Activated effector memory CD4-positive, alpha-beta T cell treated with Interleukin-2 at 50 U/mL for 16 hours (primary cell): ENCODE results near the gene GOLGA8T.
"Not testable (repeated sequence)": the region's sequence is repeated elsewhere in the genome, so short reads cannot be mapped to it uniquely, and the experiment has no call there.

Experiments
- DNase-seq: peaks from one replicate; pipeline ENCODE4 v3.0.0-alpha.2; 2020

Gene GOLGA8T, protein sequence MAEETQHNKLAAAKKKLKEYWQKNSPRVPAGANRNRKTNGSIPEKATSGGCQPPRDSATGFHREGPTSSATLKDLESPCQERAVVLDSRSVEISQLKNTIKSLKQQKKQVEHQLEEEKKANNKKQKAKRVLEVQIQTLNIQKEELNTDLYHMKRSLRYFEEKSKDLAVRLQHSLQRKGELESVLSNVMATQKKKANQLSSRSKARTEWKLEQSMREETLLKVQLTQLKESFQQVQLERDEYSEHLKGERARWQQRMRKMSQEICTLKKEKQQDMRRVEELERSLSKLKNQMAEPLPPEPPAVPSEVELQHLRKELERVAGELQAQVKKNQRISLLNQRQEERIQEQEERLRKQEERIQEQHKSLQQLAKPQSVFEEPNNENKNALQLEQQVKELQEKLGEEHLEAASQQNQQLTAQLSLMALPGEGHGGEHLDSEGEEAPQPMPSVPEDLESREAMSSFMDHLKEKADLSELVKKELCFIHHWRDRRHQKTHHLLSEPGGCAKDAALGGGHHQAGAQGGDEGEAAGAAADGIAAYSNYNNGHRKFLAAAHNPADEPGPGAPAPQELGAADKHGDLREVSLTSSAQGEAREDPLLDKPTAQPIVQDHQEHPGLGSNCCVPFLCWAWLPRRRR

DNA sequence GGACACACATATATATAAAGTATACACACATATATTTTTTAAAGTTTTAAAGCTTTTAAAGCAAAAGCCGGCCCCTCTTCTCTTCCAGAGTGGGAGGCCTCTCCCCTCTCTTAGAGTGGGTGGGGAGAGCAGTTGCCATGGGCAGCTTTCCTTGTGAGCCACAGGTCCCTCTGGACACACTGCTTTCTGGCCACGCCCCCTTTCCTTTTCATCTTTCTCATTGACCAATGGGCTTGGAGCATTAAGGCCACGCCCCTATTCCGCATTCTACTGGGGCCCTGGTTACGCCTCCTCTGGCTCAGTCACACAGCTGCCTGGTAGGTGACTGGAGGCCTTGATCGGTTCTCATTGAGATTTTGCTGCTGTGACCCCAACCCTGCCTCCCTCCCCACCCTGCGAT, at the start of gene GOLGA8T:
TSS of gene GOLGA8T (plus strand) at position 301 of the 400 bp plus-strand sequence. CDS start at position 399, 98 bp downstream.
- DNase-seq = not testable (repeated sequence)

DNA sequence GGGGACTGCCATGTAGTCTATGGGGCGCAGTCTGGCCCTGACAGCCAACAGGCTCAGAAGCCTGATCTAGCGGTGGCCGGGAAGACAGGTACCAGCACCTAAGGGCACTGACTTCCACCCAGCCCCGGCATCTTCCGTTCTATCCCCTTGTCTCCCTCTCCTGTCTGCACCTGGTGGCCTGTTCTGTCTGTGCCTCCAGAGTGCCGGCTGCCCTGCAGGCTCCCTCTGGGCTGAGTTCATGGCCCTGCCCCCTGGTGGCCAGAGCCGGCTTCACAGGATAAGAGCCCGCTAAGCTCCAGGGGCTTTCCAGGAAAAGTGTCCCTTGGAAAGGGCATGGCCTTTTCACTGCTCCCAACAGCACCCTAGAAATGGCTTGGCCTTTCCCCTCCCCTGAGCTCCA, 37.0 kb upstream of the GOLGA8T start:
- not testable (repeated sequence) for DNase-seq

DNA sequence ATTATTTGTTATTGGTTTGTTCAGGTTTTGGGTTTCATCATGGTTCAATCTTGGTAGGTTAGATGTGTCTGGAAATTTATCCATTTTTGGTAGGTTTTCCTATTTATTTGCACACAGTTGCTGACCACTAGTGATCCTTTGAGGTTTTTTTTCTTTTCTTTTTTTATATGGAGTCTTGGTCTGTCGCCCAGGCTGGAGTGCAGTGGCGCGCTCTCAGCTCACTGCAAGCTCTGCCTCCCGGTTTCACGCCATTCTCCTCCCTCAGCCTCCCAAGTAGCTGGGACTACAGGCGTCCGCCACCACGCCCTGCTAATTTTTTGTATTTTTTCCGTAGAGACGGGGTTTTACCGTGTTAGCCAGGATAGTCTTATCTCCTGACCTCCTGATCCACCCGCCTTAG, 32.0 kb upstream of the GOLGA8T start:
- DNase-seq = not testable (repeated sequence)

DNA sequence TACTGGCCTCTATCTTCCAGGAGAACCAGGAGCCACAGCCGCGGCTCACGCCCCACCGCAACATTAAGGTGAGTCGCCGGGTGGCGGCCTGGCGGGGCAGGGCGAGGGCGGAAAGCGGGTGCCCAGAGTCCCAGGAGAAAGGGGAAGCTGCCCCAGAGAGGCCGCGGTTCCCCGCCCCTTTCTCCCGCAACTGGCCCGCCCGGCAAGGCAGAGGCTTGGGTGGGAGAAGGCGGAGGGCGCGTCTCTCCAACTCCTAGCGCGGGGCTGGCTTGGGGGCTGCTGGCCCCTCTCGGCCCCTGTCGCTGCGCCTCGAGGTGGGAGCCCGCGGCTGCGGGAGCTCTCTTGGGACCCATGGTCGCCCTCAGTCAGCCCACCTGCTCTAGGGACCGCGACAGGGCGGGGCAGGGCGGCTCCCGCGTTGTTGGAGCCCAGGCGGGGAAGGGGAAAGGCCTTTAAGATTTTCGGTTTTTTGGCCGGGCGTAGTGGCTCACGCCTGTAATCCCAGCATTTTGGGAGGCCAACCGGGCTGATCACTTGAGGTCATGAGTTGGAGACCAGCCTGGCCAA, 30.8 kb upstream of the GOLGA8T start:
- DNase-seq = not testable (repeated sequence)

DNA sequence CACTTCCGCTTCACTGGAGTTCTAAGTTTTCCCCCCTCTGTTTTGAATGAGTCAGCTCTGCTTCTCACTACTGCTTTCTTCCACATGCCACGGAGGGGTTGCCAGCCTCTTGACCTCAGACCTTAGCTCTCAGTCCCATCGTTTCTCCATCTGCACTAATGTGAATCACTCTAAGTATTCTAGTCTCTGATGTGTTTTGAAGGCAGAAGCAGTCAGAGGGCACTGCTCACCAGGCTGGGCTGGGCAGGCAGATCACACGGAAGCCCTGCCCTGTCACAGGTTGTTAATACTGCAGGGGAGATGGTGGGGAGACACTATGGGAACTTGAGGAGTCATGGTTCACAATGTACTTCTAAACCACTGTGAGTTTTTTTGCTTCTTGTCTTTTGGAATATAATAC, 24.3 kb upstream of the GOLGA8T start:
- not testable (repeated sequence) for DNase-seq

DNA sequence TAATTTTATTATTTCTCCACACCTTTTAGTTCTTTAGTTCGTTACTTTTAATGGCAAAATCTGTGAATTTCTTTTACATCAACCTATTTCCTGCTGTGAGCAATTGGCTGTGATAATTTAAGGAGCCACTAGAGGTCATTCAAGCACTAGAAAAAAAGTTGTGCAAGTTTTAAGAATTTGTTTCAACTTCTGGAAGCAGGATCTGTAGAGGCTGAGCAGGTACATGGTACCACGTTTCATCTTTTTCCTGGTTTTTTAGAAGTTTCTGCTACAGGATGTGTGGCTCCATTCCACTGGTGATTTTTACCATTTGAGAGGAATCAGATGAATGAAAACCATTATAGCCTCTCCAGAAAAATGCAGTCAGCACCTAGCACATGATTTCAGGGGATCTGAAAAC, 4.8 kb upstream of the GOLGA8T start:
- DNase-seq = not testable (repeated sequence)

DNA sequence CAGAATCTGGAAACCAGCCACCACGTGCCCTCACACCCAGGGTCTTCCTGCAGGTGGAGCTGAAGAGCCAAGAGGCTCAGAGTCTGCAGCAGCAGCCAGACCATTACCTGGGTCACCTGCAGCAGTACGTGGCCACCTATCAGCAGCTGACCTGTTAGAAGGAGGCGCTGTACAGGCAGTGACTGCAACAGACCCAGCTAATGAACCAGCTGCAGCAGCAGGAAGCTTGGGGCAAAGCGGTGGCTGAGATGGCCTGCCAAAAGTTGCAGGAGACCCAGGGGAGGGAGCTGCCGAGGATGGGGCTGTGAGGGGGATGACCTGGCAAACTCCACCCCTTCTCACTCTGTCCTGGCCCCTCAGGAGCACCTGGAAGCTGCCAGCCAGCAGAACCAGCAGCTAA, 8.4 kb downstream of the GOLGA8T start:
- not testable (repeated sequence) for DNase-seq

DNA sequence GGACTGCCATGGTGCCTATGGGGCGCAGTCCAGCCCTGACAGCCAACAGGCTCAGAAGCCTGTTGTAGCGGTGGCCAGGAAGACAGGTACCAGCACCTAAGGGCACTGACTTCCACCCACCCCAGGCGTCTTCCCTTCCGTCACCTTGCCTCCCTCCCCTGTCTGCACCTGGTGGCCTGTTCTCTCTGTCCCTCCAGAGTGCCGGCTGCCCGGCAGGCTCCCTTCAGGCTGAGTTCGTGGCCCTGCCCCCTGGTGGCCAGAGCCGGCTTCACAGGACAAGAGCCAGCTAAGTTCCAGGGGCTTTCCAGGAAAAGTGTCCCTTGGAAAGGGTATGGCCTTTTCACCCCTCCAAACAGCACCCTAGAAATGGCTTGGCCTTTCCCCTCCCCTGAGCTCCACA, 15.0 kb downstream of the GOLGA8T start:
- DNase-seq = not testable (repeated sequence)

DNA sequence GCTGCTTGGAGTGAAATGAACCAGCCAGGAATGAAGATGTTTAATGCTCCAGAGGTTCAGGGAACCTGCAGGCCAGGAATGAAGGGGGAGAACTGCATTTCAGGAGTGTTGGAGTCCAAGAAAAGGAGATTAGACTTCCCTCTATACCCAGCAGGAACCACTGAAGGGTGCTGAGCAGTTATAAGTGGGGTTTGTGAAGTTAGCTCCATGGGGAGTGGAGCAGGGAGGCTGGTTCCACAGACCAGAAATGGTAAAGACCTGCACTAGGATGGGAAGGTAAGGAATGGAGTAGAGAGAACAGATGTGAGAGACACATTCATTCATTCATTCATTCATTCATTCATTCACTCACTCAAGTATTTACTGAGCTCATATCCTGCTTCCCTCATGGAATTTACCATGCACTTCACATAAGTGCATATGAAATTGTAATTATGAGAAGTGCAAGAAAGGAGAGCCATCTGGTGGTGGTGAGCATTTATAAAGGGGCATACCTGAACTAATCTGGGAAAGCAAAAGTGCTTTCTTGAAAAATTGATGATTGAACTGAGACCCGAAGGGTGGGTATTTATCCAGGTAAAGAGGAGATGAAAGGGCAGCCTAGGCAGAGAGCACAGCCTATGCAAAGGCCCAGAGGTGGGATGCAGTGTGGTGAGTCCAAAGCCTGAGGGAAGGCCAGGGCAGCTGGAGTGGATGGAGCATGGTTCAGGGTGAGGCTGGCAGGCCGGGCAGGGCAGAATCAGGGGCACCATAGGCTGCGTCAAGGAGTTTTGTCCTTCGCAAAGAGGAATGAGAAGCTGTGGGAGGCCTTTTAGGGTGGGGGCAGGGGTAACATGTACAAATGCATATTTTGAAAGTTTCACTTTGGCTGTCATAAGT, 27.9 kb downstream of the GOLGA8T start:
- DNase-seq = not testable (repeated sequence)

DNA sequence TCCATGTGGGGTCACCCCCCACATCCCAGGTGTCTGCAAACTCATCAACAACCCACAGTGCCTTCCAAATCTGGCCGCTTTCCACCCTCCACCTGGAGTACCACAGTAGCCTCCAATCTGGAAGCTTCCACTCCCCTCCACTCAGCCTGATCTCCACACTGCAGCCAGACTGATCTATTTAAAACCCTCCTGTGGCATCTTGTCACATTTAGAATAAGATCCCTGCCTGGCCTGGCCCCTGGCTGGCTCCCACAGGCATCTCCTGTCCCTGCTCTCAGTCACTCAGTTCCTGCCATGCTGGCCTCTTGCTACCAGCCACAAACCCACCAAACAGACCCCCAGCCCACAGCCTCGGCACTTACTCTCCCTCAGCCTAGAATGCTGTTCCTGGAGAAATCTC, 28.9 kb downstream of the GOLGA8T start:
- DNase-seq = not testable (repeated sequence)

DNA sequence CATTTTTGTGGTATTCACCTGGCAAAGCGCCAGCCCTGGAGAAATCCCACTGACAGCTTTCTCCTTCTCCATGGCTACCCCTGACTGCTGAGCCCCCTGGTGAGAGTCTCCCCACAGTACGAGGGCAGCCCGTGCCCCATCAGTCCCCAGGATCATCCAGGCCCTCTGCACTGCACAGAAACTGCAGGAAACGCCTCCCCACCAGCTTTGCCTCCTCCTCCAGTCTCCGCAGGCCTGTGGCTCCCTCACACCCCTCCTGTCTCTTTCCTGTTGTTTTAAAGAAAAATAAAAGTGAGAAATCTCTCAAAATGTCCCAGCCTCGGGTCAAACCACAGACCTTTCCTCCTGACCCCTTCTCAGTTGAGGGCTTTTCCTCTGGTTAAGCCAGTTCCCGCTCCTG, 29.4 kb downstream of the GOLGA8T start:
- DNase-seq = not testable (repeated sequence)

DNA sequence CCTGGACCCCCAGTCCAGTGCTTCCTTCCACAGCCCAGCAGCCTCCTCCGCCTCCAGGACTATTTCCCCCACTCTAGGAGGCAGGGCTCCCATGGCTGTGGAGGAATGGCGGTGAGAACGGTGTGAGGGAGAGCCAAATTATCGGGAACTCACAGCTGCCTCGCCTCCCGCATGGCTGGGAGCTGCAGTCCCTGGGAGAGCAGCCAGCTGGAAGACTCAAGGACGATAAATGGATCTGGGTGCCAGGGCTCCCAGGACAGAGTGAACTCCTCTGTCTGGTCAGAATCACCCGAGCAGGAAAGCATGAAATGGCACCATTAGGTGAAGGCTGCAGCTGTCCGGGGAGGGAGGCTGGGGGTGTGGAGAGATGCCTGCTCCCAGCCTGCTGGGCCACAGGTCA, 32.6 kb downstream of the GOLGA8T start:
- not testable (repeated sequence) for DNase-seq

DNA sequence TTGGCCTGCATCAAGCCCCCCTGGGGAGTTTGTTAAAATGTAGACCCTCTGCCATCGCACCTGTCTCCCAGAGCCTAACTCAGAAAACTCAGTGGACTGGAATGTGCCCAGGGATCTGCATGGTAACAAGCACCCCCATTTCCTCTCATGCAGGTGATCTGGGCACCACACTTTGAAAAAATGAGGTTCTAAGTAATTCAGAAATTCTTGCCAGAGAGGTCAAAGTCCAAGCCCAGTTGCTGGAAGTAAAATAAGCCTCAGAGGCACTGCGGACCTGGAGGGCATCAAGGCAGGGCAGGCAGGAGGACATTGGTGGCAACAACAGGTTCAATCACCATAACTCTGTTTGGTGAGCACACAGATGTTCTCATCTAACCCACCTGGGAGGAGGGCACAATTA, 33.0 kb downstream of the GOLGA8T start:
- DNase-seq = not testable (repeated sequence)

DNA sequence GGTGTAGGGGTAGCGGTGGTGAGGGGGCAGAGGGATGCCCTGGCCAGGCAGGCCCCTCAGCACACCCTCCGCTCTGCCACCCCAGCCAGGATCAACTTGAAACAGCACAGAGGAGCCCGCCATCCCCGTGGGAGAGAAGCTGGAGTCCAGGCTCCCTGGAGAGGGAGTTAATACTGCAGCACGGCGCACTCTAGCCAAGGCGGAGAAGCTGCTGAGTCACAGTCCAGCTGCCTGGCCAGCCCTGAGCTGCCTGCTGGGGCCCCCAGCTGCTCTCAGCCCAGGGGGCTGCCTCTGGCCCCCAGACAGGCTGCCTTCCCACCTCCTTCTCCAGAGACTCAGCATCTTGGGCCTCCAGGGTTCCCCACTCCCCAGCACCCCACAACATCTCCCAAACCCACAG, 36.6 kb downstream of the GOLGA8T start:
- DNase-seq = not testable (repeated sequence)

DNA sequence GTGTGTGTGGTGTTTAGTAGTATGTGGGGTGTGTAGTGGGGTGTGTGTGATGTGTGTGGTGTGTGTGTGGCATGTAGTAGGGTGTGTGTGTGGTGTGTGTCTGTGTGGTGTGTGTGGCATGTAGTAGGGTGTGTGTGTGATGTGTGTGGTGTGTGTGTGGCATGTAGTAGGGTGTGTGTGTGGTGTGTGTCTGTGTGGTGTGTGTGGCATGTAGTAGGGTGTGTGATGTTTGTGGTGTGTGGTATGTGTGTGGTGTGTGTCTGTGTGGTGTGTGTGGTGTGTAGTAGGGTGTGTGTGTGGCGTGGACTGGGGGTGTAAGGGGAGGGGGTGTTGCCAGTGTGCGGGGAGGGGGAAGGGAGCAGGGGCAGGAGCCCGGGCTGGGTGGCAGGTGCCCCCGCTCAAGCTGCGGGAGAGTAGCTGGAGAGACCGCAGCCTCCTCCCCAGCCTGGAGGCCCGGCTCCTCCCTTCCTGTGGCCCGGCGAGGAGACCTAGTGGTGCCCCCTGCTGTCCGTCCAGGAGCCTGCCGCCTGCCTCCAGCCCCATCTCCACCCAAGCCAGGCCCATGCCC, 38.3 kb downstream of the GOLGA8T start:
- peak; percentile 75 for DNase-seq

DNA sequence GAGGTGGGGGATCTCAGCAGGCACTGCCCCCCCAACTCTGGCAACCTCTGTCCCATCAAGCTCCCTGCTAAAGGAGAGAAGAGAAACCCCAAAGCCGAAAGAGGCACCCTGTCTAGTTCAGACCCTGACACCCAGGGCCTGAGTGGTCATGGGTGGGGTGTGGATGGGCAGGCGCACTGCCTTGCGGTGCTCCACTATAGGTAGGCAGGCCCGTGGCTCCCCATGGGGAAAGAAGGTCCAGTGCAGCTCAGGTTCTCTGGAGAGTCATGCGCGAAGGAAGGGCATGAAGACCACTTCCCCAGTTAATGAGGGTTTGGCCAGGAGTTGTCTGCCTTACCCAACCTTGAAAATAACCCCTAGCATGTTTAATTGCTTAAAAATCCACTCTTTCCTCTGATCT, 40.4 kb downstream of the GOLGA8T start:
- DNase-seq = not testable (repeated sequence)

DNA sequence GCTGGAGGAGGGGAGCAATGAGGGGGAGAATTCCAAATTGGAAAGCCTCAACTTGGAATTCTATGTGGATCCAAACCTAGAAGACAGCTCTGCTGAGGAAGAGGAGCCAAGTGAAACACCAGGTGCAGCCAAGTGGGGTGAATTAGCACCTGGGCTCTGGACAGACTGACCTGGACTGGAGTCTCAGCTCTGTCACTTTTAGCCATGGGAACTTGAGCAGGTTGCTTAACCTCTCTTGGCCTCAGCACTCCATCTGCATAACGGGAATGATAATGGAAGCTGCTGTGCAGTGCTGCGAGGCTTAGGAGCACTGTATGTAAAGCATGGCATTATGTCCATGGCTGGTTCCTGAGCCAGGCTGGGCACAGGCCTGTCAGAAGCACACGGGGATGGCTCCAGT, 41.8 kb downstream of the GOLGA8T start:
- not testable (repeated sequence) for DNase-seq

DNA sequence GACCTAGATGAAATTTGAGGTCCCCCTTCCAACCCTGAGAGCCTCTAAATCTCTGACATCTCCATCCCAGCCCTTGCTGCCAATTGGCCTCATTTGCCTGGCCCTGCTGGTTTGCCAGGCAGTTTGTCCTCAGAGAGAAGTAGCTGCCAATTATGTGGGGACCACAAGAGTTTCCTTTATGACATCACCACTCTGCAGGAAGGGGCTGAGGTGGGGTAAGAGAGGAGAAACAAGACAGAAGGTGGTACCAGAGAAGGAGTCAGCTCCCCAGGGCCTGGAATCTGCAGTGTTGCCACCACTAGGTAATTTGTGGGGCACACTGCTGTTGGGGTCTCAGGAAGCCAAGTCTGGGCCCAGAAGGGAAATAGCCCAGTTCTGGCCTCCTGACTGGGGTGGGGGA, 45.0 kb downstream of the GOLGA8T start:
- DNase-seq = not testable (repeated sequence)

DNA sequence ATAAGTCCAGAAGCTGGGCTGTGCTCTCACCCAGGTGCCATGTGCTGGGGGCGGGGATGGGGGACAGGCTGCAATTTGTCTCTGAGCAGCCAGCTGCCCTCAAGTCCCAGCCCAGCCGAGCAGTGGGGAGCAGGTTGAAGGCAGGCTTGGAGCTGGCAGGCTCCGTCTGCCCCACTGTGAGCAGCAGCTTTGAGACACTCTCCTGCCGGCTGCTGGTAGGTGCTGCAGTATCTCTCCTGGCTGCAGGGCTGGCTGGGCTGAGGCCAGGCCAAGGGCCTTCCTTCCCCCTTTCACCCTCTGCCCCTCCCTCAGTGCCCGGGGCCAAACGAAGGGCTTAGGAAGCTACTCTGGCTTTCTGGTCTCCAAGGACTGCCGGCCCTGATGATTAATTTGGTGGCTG, 50.6 kb downstream of the GOLGA8T start:
- not testable (repeated sequence) for DNase-seq

DNA sequence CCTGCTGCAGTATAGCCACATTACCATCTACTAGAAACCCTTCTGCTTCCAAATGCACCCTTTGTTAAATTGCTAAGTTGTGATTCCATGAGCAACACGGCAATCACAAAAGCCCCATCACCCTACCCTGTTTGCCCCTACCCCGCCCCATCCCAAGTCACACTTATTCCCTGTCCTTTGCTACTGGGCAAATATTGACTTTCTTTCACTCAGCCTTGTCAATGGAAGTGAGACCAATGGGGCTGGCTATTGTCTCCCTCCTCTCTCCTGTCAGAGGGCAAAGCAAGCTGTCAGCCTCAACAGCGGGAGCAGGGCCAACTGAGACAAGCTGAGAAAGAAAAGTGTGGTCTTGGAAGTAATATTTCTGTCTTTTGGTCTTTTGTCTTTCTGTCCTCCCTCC, 52.6 kb downstream of the GOLGA8T start:
- DNase-seq = not testable (repeated sequence)

DNA sequence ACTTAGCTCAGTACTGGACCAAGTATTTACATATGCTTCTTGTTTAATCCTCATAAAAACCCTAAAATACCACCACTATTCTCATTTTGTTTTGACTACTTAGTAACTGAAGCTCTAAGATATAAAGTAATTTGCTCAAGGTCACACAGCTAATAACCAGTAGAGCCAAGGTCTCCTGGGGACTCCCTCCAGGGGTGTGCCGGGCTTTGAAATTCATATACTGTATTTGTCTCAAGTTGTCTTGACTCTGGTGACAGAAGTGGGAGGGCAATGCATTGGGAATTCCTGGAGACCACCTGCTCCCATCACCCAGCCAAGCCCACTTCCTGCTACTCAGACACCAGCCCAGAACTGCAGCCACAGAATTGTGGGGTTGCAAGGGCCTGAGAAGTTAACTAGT, 54.9 kb downstream of the GOLGA8T start:
- not testable (repeated sequence) for DNase-seq

DNA sequence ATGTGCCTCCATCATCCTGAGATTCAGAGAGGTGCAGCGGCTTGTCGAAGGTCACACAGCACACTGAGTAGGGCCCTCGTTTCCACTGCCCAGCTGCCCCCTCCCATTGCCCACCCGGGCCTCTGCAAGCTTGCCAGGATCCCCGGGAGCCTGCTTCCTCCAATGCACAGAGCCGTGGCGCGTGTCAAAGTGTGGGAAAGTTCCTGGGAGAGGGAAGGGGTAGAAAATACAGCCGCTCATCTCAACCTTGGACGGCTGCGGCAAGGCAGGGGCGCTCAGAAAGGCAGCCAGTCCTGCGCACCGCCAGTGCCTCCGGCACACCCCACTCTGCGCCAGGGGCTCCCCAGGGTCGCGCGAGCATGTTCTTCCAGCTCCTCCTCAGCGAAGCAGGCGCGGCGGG, 56.3 kb downstream of the GOLGA8T start:
- DNase-seq = not testable (repeated sequence)
